Measurements from ENCODE around the gene CAP2.

DNA sequence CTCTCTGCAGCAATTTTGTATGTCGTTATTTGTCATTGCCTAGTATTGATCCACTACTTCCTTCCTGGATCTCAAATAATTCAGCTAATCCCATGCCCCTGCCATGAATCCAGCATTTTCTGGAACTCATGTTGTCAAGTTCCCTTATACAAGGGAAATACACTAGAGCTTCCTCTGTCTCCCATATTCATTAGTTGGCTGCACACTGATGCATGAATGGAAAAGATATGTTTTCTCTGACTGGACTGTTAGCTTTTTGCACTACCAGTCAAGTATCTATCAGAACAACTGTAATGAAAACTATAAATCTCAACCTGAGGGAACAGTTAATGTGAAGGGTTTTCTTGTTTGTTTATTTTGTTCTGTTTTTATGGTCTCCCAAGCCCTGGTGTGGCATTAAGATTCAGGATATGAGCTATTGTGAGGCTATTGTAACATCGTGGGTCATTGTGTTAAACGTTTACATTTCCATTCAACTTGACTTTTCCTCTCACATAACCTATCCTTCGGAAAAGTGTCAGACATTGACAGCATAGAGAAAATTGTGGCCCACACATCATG, 104.2 kb downstream of the CAP2 start:
- TF ChIP-seq POLR2AphosphoS5 (IDR thresholded peaks at IDR 0.05) (no peak), POLR2A (IDR thresholded peaks at IDR 0.05) (no peak), EP300 (IDR thresholded peaks at IDR 0.05; ENCODE audit: low read depth) (no peak)
- TF ChIP-seq, protein P1, sequence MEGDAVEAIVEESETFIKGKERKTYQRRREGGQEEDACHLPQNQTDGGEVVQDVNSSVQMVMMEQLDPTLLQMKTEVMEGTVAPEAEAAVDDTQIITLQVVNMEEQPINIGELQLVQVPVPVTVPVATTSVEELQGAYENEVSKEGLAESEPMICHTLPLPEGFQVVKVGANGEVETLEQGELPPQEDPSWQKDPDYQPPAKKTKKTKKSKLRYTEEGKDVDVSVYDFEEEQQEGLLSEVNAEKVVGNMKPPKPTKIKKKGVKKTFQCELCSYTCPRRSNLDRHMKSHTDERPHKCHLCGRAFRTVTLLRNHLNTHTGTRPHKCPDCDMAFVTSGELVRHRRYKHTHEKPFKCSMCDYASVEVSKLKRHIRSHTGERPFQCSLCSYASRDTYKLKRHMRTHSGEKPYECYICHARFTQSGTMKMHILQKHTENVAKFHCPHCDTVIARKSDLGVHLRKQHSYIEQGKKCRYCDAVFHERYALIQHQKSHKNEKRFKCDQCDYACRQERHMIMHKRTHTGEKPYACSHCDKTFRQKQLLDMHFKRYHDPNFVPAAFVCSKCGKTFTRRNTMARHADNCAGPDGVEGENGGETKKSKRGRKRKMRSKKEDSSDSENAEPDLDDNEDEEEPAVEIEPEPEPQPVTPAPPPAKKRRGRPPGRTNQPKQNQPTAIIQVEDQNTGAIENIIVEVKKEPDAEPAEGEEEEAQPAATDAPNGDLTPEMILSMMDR (IDR thresholded peaks at IDR 0.05), result no peak

Data from transverse colon (tissue), 4 donors.